Gastrocnemius medialis (tissue), 4 donors: ENCODE results near the gene GPATCH2.

Experiments used
- CTCF ChIP-seq, 5 experiments: fragments of 450-650 bp in 3 of 5; fragments of 200-600 bp in 2 of 5; sonication (generic) in 2 of 5; IDR thresholded peaks in 4 of 5; conservative IDR thresholded peaks in 1 of 5; 1 replicate in 4 of 5; 2 replicates in 1 of 5; pipeline ENCODE4 v1.5.1; 2016 to 2019; ENCODE audit warnings: antibody characterized with exemption in 5 of 5, mild to moderate bottlenecking in 3 of 5, moderate library complexity in 3 of 5
- POLR2A ChIP-seq, 2 donors: fragments of 450-650 bp; IDR thresholded peaks; one replicate each; pipeline ENCODE4 v1.6.1; 2017; ENCODE audit warnings: antibody characterized with exemption in 2 of 2, mild to moderate bottlenecking in 2 of 2, moderate library complexity in 2 of 2

- no peak for TF ChIP-seq CTCF (IDR thresholded peaks at IDR 0.05 in 4 of 5, conservative IDR thresholded peaks at IDR 0.05 in 1 of 5)
- TF ChIP-seq POLR2A (IDR thresholded peaks at IDR 0.05) = no peak
Observed at GRCh38 chr1:217433664-217434063, 197.2 kb downstream of the GPATCH2 start.
